GM19328 (cell line): ENCODE data around the gene CEACAM7.

ENCODE experiments used
- ATAC-seq: cut with Tn5 transposase; IDR thresholded peaks from one replicate; pipeline ENCODE4 v1.9.1; 2021; ENCODE audit warnings: mild to moderate bottlenecking, moderate library complexity; ENCODE audit not compliant: unreplicated experiment

Gene CEACAM7

DNA sequence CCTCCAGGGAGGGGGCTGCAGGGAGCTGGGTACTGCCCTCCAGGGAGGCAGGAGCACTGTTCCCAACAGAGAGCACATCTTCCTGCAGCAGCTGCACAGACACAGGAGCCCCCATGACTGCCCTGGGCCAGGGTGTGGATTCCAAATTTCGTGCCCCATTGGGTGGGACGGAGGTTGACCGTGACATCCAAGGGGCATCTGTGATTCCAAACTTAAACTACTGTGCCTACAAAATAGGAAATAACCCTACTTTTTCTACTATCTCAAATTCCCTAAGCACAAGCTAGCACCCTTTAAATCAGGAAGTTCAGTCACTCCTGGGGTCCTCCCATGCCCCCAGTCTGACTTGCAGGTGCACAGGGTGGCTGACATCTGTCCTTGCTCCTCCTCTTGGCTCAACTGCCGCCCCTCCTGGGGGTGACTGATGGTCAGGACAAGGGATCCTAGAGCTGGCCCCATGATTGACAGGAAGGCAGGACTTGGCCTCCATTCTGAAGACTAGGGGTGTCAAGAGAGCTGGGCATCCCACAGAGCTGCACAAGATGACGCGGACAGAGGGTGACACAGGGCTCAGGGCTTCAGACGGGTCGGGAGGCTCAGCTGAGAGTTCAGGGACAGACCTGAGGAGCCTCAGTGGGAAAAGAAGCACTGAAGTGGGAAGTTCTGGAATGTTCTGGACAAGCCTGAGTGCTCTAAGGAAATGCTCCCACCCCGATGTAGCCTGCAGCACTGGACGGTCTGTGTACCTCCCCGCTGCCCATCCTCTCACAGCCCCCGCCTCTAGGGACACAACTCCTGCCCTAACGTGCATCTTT, 12.5 kb upstream of the CEACAM7 start:
- no peak for ATAC-seq

DNA sequence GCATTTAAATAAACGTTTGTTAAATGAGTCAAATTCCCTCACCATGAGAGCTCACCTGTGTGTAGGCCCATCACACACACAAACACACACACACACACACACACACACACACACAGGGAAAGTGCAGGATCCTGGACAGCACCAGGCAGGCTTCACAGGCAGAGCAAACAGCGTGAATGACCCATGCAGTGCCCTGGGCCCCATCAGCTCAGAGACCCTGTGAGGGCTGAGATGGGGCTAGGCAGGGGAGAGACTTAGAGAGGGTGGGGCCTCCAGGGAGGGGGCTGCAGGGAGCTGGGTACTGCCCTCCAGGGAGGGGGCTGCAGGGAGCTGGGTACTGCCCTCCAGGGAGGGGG, 11.9 kb upstream of the CEACAM7 start:
- ATAC-seq = no peak

DNA sequence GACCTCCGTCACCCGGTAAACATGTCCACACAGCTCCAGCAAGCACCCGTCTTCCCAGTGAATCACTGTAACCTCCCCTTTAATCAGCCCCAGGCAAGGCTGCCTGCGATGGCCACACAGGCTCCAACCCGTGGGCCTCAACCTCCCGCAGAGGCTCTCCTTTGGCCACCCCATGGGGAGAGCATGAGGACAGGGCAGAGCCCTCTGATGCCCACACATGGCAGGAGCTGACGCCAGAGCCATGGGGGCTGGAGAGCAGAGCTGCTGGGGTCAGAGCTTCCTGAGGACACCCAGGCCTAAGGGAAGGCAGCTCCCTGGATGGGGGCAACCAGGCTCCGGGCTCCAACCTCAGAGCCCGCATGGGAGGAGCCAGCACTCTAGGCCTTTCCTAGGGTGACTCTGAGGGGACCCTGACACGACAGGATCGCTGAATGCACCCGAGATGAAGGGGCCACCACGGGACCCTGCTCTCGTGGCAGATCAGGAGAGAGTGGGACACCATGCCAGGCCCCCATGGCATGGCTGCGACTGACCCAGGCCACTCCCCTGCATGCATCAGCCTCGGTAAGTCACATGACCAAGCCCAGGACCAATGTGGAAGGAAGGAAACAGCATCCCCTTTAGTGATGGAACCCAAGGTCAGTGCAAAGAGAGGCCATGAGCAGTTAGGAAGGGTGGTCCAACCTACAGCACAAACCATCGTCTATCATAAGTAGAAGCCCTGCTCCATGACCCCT, 11.3 kb upstream of the CEACAM7 start:
- no peak for ATAC-seq

DNA sequence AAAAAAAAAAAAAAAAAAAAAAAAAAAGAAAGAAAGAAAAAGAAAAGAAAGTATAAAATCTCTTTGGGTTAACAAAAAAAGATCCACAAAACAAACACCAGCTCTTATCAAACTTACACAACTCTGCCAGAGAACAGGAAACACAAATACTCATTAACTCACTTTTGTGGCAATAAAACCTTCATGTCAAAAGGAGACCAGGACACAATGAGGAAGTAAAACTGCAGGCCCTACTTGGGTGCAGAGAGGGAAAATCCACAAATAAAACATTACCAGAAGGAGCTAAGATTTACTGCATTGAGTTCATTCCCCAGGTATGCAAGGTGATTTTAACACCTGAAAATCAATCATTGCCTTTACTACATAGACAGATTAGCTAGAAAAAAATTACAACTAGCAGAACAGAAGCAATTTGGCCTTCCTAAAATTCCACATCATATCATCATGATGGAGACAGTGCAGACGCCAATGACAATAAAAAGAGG, 10.7 kb upstream of the CEACAM7 start:
- ATAC-seq = no peak

DNA sequence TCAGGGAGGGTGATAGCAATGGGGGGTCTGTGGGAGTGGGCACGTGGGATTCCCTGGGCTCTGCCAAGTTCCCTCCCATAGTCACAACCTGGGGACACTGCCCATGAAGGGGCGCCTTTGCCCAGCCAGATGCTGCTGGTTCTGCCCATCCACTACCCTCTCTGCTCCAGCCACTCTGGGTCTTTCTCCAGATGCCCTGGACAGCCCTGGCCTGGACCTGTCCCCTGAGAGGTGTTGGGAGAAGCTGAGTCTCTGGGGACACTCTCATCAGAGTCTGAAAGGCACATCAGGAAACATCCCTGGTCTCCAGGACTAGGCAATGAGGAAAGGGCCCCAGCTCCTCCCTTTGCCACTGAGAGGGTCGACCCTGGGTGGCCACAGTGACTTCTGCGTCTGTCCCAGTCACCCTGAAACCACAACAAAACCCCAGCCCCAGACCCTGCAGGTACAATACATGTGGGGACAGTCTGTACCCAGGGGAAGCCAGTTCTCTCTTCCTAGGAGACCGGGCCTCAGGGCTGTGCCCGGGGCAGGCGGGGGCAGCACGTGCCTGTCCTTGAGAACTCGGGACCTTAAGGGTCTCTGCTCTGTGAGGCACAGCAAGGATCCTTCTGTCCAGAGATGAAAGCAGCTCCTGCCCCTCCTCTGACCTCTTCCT, 9.3 kb upstream of the CEACAM7 start:
- ATAC-seq = no peak

DNA sequence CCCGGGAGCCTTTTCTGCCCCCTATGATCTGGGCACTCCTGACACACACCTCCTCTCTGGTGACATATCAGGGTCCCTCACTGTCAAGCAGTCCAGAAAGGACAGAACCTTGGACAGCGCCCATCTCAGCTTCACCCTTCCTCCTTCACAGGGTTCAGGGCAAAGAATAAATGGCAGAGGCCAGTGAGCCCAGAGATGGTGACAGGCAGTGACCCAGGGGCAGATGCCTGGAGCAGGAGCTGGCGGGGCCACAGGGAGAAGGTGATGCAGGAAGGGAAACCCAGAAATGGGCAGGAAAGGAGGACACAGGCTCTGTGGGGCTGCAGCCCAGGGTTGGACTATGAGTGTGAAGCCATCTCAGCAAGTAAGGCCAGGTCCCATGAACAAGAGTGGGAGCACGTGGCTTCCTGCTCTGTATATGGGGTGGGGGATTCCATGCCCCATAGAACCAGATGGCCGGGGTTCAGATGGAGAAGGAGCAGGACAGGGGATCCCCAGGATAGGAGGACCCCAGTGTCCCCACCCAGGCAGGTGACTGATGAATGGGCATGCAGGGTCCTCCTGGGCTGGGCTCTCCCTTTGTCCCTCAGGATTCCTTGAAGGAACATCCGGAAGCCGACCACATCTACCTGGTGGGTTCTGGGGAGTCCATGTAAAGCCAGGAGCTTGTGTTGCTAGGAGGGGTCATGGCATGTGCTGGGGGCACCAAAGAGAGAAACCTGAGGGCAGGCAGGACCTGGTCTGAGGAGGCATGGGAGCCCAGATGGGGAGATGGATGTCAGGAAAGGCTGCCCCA, 8.5 kb upstream of the CEACAM7 start:
- ATAC-seq = no peak

DNA sequence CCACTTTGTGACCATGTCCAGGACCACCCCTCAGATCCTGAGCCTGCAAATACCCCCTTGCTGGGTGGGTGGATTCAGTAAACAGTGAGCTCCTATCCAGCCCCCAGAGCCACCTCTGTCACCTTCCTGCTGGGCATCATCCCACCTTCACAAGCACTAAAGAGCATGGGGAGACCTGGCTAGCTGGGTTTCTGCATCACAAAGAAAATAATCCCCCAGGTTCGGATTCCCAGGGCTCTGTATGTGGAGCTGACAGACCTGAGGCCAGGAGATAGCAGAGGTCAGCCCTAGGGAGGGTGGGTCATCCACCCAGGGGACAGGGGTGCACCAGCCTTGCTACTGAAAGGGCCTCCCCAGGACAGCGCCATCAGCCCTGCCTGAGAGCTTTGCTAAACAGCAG, 7.7 kb upstream of the CEACAM7 start:
- no peak for ATAC-seq

DNA sequence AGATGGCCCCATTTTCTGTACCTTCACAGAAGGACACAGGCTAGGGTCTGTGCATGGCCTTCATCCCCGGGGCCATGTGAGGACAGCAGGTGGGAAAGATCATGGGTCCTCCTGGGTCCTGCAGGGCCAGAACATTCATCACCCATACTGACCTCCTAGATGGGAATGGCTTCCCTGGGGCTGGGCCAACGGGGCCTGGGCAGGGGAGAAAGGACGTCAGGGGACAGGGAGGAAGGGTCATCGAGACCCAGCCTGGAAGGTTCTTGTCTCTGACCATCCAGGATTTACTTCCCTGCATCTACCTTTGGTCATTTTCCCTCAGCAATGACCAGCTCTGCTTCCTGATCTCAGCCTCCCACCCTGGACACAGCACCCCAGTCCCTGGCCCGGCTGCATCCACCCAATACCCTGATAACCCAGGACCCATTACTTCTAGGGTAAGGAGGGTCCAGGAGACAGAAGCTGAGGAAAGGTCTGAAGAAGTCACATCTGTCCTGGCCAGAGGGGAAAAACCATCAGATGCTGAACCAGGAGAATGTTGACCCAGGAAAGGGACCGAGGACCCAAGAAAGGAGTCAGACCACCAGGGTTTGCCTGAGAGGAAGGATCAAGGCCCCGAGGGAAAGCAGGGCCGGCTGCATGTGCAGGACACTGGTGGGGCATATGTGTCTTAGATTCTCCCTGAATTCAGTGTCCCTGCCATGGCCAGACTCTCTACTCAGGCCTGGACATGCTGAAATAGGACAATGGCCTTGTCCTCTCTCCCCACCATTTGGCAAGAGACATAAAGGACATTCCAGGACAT, 7.0 kb upstream of the CEACAM7 start:
- no peak for ATAC-seq

DNA sequence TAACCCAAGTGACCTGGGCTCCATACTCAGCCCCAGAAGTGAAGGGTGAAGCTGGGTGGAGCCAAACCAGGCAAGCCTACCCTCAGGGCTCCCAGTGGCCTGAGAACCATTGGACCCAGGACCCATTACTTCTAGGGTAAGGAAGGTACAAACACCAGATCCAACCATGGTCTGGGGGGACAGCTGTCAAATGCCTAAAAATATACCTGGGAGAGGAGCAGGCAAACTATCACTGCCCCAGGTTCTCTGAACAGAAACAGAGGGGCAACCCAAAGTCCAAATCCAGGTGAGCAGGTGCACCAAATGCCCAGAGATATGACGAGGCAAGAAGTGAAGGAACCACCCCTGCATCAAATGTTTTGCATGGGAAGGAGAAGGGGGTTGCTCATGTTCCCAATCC, 6.1 kb upstream of the CEACAM7 start:
- no peak for ATAC-seq

DNA sequence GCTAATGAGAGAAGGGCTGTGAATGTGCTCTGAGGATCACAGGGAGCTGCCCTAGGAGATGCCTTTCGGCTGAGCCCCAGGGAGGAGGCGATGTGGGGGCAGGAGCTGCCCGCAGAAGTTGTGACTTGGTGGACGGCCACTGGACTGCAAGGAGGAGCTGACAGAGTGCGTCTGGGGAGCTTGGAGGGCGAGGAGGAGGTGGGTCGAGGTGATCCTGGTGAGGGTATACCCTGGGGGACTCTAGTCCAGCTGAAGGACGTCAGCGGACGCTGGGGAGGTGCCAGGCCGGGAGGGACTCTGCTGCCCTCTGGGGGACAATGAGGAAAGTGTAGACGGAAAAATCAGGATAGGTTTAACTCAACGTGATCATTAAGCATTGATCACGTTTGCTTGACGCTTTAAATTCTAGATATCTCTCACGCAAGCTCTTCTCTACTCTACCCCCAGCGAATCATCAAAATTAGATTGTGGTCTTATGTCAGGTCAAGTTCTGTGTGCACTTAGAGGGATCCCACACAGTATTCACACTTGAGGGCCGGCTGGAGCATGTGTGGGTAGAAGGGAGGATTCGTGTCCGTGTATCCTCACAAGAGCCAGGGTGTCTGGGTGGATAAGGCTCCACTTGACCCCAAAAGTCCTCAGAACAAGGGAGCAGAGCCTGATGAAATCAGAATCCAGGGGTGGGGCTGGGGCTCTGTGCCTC, 3.3 kb upstream of the CEACAM7 start:
- ATAC-seq = no peak

DNA sequence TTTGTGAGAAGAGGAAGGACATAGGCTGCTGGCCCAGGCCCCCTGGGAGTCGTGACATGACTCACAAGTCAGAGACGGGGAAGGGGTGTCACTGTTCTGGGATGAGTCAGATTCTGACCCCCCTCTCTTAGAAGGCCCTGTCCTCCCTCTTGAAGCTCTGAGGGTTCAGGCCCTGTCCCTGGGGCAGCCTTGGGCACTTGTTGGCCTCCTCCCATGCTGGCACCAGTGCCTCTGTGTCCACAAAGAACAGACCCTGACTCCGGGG, 2.7 kb upstream of the CEACAM7 start:
- ATAC-seq = no peak

DNA sequence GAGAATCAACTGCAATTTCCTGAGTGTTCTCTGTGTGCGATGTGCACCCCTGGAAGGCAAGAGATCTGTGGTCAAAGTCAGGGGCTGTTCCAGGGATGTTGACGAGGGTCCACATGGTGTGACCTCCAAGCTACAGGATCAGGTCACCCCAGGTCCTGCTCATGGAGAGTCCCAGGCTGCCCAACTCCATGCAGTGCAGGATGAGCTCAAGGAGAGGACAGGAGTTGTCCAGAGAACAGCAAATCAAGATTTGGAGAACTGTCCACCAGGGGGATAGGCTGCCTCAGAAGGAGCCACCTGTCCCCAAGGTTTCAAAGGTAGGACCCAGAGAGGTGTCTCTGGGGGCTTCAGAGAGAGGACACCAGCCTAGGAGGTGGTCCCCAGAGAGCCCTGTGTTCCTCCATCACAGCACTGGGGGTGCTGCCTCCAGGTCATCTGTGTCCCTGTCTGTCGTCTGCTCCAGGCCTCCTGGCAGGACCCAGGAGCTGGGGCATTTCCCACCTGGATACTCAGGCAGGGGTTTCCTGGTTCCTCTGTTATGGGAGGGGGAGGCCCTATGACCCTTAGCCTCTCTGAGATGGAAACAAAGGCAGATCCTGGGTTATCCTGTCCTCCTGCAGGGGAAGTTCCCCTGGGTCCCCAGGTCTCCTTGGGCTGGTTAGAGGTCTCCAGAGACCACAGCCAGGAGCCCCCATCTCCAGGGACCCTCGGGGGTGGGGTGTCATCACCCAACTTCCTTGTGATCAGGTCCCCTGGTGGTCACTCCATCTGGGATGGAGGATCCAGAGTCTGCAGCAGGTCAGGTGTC, 2.1 kb upstream of the CEACAM7 start:
- ATAC-seq = no peak

DNA sequence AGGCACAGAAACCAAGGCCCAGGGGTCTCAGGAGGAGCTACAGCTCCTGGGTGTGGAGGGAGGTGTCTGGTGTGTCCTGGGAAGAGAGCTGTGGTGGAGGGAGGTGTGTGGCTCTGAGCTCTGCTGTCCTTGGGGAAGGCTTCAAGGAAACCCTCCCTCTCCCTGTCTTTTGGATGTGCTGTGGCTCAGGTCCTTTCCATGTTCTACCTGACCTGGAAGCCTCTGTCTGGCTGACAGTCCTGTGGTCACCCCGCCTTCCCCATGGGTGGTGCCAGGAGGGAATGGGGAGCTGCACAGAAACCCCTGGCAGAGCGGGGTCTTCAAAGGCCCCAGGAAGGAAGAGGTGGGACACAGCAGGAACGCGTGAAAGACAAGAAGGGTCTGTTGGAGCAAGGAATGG, 617 bp upstream of the CEACAM7 start:
- ATAC-seq = no peak

DNA sequence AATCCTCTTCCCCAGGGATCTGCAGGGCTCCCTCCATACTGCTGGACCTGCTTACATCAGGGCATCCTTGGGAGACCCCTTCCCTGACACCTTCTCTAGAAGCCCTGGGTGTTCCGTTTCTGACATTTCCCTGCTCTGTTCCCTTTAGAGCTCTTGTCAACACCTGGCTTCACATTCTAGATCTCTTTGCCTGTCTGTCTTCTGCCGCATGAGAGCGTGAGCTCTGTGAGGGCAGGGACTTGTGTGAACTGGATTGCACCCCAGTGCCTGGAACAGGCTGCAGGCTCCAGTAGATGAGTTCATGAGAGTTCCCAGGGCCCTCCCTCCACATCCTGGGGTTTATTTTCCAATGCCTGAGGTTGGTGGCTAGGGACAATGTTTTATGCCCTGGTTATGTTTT, 651 bp downstream of the CEACAM7 start:
- no peak for ATAC-seq

DNA sequence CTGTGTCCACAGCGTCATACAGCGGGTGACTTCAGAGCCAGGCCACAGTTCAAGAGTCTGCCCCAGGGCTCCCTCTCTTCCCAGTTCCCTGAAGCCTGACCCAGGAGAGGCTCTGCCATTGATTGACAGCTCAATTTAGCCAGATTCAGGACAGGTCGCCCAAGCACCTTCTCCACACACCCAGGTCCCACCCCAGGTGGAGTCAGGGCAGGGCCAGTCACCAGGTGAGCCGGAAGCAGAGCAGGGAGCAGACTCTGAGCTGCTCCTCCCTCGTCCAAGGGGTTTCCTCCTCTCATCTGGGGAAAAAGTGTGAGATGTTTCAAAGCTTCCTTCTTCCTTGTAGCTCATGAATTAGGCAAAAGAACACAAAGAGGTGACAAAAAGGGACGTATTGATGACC, 5.6 kb downstream of the CEACAM7 start:
- ATAC-seq = no peak

DNA sequence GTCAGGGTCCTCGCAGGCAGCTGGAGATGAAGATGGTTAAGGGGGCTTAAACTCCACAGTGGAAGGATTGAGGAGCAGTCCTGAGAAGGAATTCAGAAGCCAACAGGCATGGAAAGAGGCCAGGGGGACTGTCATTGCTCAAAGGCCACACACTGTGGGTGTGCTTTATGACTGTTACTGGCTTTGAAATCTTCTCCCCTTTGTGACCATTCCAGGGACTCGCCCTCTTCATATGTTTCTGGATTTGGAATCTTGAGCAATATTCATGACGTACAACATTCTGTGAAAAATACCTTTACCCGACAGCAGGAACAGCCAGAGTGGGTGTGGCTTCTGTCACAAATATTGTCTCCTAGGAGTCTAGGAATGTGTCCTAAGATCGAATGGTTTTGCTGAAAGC, 16.6 kb downstream of the CEACAM7 start:
- ATAC-seq = no peak

DNA sequence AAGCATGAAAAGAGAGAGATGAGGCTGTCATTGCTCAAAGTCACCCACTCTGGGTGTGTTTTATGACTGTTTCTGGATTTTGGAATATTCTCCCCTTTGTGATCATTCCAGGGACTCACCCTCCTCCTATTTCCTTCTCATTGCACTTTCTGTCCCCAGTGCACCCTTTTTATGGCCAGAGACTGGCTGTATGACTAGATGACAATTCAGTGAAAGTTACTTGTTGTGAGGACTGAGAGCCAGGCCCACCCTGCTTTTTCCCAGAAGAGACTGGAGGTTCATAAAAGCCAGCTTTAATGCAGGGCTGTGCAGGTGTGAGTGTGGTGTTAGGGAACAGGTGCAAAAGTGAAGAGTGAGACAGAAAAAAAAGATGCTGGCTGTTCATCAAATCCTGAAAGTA, 17.3 kb downstream of the CEACAM7 start:
- ATAC-seq = no peak

DNA sequence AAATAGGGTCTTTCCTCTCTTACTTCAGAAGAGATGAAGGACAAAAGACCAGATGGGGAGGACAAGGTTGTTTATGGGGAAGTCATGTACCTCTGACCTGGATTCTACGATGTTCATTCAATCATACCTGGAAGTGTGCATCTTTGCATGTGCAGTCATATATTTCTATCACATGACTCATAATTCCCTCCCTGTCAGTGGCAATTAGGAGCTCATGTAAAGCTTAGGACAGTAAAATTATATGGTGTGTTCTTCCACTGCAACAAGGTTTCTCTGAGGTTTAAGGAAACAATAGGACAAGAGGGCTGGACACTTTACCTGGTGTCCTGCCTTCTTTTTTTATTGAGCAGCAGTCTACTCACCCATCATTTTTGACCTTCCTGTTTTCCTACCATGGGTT, 19.8 kb downstream of the CEACAM7 start:
- no peak for ATAC-seq

DNA sequence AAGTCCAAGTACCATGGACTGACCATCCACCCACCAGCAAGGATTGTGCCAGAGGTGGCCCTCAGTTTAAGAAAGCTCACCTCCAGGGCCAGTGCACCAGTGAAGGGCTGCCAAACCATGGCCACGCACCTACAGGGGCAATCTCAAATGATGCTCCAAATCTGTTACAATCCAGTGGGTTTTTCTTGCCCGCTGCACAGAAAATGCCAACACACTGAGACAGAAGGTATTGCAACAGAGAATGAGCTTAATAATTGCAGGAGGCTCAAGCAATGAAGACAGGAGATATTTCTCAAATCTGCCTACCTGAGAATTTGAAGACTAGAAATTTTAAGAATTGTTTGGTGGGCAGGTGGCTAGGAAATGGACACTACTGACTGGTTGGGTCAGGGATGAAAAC, 22.0 kb downstream of the CEACAM7 start:
- ATAC-seq = no peak
